SU-DHL-6 (cell line): Measurements from ENCODE around the gene ESRP2.

Experiments used
- H2AFZ ChIP-seq: fragments of 200-600 bp; sonication (generic); 2 replicates; pipeline ENCODE4 v1.6.1; 2014; ENCODE audit warnings: low read depth, mild to moderate bottlenecking, moderate library complexity, mixed read lengths, antibody characterized with exemption, low read length; ENCODE audit not compliant: severe bottlenecking
- H3F3A ChIP-seq: fragments of 200-600 bp; shearing (Covaris generic); 2 replicates; pipeline ENCODE4 v1.6.0; 2016; ENCODE audit warnings: antibody characterized with exemption, mild to moderate bottlenecking; ENCODE audit not compliant: insufficient read depth
- H3K27ac ChIP-seq: fragments of 200-600 bp; sonication (generic); 2 replicates; pipeline ENCODE4 v1.5.1; 2016; ENCODE audit warnings: low read depth, mild to moderate bottlenecking, low read length, moderate library complexity, mixed read lengths
- H3K27me3 ChIP-seq: fragments of 200-600 bp; sonication (generic), shearing (Covaris generic); 2 replicates; pipeline ENCODE4 v1.6.0; 2014; ENCODE audit warnings: mild to moderate bottlenecking, low read length
- H3K36me3 ChIP-seq: fragments of 200-600 bp; sonication (generic); 2 replicates; pipeline ENCODE4 v1.6.1; 2014; ENCODE audit warnings: mild to moderate bottlenecking, low read length, mixed read lengths
- H3K4me2 ChIP-seq: fragments of 300-600, 200-600 bp; shearing (Covaris generic), sonication (generic); 2 replicates; pipeline ENCODE4 v1.6.0; 2014; ENCODE audit warnings: low read length, low read depth, mild to moderate bottlenecking; ENCODE audit not compliant: poor library complexity, severe bottlenecking
- H3K4me3 ChIP-seq: fragments of 200-600 bp; sonication (generic); 2 replicates; pipeline ENCODE4 v1.5.1; 2014; ENCODE audit warnings: antibody characterized with exemption, low read length, mild to moderate bottlenecking, mixed read lengths; ENCODE audit not compliant: insufficient read depth, poor library complexity, severe bottlenecking
- H3K79me2 ChIP-seq: fragments of 200-600 bp; sonication (generic); 2 replicates; pipeline ENCODE4 v1.6.1; 2014; ENCODE audit warnings: mild to moderate bottlenecking, low read length, moderate library complexity; ENCODE audit not compliant: insufficient read depth
- H3K9ac ChIP-seq: fragments of 200-600 bp; sonication (generic); 2 replicates; pipeline ENCODE4 v1.7.0; 2014; ENCODE audit warnings: mild to moderate bottlenecking, low read length
- H3K9me2 ChIP-seq: fragments of 200-600 bp; sonication (generic); replicated peaks from 2 replicates; pipeline ENCODE4 v1.6.1; 2014; ENCODE audit warnings: low read length; ENCODE audit not compliant: insufficient read depth
- H3K9me3 ChIP-seq: fragments of 200-600 bp; sonication (generic); 2 replicates; pipeline ENCODE4 v1.6.1; 2014; ENCODE audit warnings: low read length, mixed read lengths; ENCODE audit not compliant: insufficient read depth
- H4K20me1 ChIP-seq: fragments of 200-600 bp; sonication (generic); 2 replicates; pipeline ENCODE4 v1.6.1; 2014; ENCODE audit warnings: low read depth, mild to moderate bottlenecking, antibody characterized with exemption, low read length, moderate library complexity, mixed read lengths
- CTCF ChIP-seq: fragments of 200-600 bp; sonication (generic); IDR thresholded peaks from one replicate; pipeline ENCODE4 v1.5.1; 2017; ENCODE audit warnings: antibody characterized with exemption, mild to moderate bottlenecking, low read length, moderate library complexity; ENCODE audit not compliant: insufficient read depth, poor library complexity, severe bottlenecking
- EZH2phosphoT487 ChIP-seq: fragments of 200-600 bp; sonication (generic), shearing (Covaris generic); conservative IDR thresholded peaks from 2 replicates; pipeline ENCODE4 v1.6.1; 2018; ENCODE audit warnings: mild to moderate bottlenecking, antibody characterized with exemption, low read length, moderate library complexity, mixed read lengths

Gene ESRP2

DNA sequence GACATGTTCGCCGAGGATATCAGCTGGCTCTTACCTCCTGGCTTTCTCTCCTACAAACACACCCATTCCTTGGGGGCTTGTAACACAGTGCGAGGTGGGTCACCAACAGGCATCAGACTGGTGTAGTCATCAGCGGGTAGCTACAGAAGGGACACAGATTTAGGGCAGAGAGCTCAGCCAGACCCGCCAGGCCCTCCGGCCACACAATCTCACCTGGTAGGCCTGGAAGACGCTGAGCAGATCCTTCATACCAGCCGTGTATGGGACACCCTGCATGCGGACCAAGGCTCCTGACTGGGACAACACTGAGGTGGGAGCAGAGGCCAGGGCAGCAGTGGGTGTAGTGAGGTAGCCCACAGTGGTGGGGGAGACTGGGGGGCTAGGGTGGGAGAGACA is 5.8 kb downstream of the ESRP2 start:
- no peak overlapping the region for H2AFZ ChIP-seq
- H3F3A ChIP-seq, result peaks cover 10% of the 10 kb centered on the region
- no peaks in the 10 kb centered on the region for H3K27me3 ChIP-seq
- H3K4me3 ChIP-seq, result no peak overlapping the region
- H4K20me1 ChIP-seq, result no peaks in the 10 kb centered on the region
- no peak overlapping the region for H3K4me2 ChIP-seq
- no peaks in the 10 kb centered on the region for H3K9me3 ChIP-seq
- H3K9ac ChIP-seq, result no peak overlapping the region
- no peaks in the 10 kb centered on the region for H3K36me3 ChIP-seq
- TF ChIP-seq CTCF, result no peak
- TF ChIP-seq EZH2phosphoT487, result no peak
- H3K9me2 ChIP-seq, result no peaks in the 10 kb centered on the region
- H3K79me2 ChIP-seq, result no peaks in the 10 kb centered on the region
- no peak overlapping the region for H3K27ac ChIP-seq

DNA sequence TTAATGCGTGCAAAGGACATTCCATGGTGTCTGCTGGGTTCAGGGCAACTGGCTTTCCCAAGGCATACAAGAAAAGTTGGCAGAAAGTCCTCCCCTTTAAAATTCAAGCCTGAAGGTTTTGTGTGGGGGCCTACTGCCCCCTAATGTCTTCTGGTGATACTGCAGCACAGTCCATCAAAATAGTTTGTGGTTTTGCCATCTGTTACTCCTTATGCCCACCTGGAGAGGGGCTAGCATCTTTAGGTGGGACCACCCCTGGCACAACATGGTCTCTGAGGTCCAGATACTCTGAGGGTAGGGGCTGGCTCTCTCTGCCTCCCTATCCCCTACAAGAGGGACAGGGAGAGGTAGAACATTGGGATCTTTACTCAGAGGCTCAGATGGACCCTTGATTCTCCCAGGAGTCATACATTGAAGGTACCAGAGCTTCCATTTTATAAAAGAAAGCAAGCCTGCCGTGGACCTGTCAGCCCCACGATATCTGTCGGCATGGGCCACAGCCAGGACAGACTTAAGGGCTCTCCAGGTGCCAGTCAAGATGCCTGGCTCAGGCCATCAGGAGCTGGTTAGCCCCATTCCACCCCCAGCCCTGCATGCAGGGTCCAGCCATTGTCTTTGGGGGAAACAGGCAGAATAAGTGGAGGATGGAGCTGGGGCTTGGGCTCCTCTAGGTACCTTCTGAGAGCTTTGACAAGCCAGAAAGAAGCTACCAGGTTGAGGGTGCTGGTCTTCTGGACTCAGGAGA is 6.3 kb downstream of the ESRP2 start:
- Histone ChIP-seq H3K36me3 (no peaks in the 10 kb centered on the region), H2AFZ (no peak overlapping the region), H4K20me1 (no peaks in the 10 kb centered on the region), H3F3A (peaks cover 8% of the 10 kb centered on the region), H3K9ac (no peak overlapping the region), H3K79me2 (no peaks in the 10 kb centered on the region), H3K4me2 (no peak overlapping the region), H3K27me3 (no peaks in the 10 kb centered on the region), H3K9me2 (no peaks in the 10 kb centered on the region), H3K9me3 (no peaks in the 10 kb centered on the region), H3K4me3 (no peak overlapping the region), H3K27ac (no peak overlapping the region)
- TF ChIP-seq CTCF, result peak; percentile 76
- no peak for TF ChIP-seq EZH2phosphoT487

- no peak for TF ChIP-seq EZH2phosphoT487
- TF ChIP-seq CTCF, result no peak
- Histone ChIP-seq H3K4me3 (no peak overlapping the region), H4K20me1 (no peaks in the 10 kb centered on the region), H3K9me2 (no peaks in the 10 kb centered on the region), H3K9ac (no peak overlapping the region), H3K36me3 (no peaks in the 10 kb centered on the region), H3K27me3 (no peaks in the 10 kb centered on the region), H2AFZ (no peak overlapping the region), H3K9me3 (no peaks in the 10 kb centered on the region), H3K4me2 (no peak overlapping the region), H3K27ac (no peak overlapping the region), H3K79me2 (no peaks in the 10 kb centered on the region), H3F3A (peaks cover 8% of the 10 kb centered on the region)
These were observed 7.3 kb downstream of the ESRP2 start for GRCh38 chr16:68228652-68229051.
